Measurements from ENCODE around the gene LYRM9.

LYRM9 gene

DNA sequence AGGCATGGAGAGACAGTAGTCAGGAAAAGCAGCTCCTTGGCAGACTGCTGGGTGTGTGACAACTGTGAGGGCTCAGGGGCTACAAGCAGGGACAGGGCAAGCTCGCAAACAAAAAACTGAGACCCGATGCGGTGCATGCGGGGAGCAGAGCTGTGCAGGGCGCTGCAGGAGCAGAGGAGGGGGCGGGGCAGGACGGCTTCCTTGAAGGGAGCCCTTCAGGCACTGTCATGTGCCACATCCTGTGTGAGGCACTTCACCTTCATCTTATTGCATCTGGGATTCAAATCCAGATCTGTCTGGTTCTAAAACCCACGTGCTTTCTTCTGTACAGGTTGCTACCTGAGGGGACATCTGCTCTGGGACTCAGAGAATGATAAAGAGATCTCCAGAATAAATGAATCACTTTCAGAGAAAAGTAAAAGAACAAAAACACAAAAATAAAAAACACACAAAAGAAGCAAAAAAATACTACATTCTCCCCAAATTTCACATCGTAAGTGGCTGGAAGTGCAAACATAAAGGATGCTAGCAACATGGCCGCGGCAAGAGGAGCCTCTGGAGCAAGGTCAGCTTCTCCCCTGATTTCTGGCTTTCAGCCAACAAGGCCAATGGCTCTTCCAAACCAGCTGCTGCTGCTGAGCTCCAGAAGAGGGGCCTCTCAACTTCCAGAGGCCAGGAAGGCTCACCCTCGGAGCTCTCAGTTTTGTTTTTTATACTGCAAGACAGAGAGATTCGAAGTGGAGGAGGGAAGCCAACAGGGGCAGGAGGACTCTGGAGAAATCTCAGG, 14.2 kb downstream of the LYRM9 start:
- no peak for DNase-seq (ENCODE audit: low spot score in 2 of 2)
- H3K36me3 ChIP-seq (replicated peaks): no peaks in the 10 kb centered on the region
- H3K27me3 ChIP-seq (ENCODE audit: low read depth): no peaks in the 10 kb centered on the region
- H3K9me3 ChIP-seq: no peaks in the 10 kb centered on the region
- in situ Hi-C loops (cut with MboI; ENCODE audit: low sequenced_read_pairs): loop anchor here (5.0 kb wide), 1 partner anchor 117 kb away; no protein-coding TSS in a partner anchor
- H3K4me1 ChIP-seq: no peaks in the 10 kb centered on the region
- no peak overlapping the region for H3K4me3 ChIP-seq

DNA sequence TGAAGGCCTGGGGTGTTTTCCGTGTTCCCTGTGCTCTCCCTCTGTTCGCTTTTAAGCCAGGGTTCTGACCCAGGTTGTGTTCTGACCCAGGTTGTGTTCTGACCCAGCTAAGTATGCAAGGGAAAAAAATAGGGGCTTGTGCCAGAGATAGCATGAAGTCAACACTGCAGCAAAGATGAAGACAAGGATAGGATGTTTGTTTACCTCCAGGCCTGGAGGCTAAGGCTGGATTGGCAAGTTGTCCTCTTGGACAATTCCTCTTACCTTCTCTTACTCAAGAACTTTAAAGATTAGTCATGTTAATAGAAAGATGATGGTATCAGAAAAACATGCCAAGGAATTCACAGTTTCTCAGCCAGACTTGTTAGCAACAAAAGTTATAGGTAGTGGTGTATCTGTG, 19.4 kb downstream of the LYRM9 start:
- no peak for DNase-seq (ENCODE audit: low spot score in 2 of 2)
- Histone ChIP-seq H3K4me1 (no peaks in the 10 kb centered on the region), H3K27me3 (ENCODE audit: low read depth) (no peaks in the 10 kb centered on the region), H3K9me3 (no peaks in the 10 kb centered on the region), H3K4me3 (no peak overlapping the region), H3K36me3 (replicated peaks) (no peaks in the 10 kb centered on the region)
- in situ Hi-C loops (cut with MboI; ENCODE audit: low sequenced_read_pairs): loop anchor here (25.0 kb wide), 1 partner anchor 186 kb away; no protein-coding TSS in a partner anchor

DNA sequence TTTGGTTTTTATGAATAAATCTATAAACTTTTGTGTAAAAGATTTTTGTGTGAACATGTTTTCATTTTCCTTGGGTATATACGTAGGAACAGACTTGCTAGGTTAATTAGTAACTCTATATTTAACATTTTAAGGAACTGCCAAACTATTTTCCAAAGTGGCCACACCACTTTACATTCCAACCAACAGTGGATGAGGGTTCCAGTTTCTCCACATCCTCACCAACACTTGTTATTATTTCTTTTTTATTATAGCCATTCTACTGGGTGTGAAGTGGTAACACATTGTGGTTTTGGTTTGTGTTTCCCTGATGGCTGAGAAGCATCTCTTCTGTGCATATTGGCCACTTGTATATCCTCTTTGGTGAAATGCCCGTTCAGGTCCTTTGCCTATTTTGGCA, 20.0 kb downstream of the LYRM9 start:
- Histone ChIP-seq H3K27me3 (ENCODE audit: low read depth) (no peaks in the 10 kb centered on the region), H3K4me1 (no peaks in the 10 kb centered on the region), H3K36me3 (replicated peaks) (no peaks in the 10 kb centered on the region), H3K9me3 (no peaks in the 10 kb centered on the region), H3K4me3 (no peak overlapping the region)
- in situ Hi-C loops (cut with MboI; ENCODE audit: low sequenced_read_pairs): loop anchor here (25.0 kb wide), 1 partner anchor 186 kb away; no protein-coding TSS in a partner anchor
- DNase-seq (ENCODE audit: low spot score in 2 of 2): no peak

DNA sequence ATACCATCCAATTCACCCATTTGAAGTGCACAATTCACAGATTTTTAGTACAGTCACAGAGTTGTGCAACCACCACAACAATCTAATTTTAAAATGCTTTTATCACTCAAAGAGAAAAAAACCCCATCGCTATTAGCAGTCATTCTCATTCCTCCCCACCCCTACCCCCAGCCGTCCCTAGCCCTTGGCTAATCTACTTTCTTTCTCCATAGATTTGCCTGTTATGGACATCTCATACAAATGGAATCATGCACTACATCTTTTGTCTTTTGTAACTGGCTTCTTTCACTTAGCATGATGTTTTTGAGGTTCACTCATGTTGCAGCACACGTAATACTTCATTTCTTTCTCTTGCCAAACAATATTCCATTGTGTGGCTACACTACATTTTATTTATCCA, 20.4 kb downstream of the LYRM9 start:
- Histone ChIP-seq H3K4me1 (no peaks in the 10 kb centered on the region), H3K36me3 (replicated peaks) (no peaks in the 10 kb centered on the region), H3K27me3 (ENCODE audit: low read depth) (no peaks in the 10 kb centered on the region), H3K9me3 (no peaks in the 10 kb centered on the region), H3K4me3 (no peak overlapping the region)
- DNase-seq (ENCODE audit: low spot score in 2 of 2): no peak
- in situ Hi-C loops (cut with MboI; ENCODE audit: low sequenced_read_pairs): loop anchor here (25.0 kb wide), 1 partner anchor 185 kb away; no protein-coding TSS in a partner anchor

DNA sequence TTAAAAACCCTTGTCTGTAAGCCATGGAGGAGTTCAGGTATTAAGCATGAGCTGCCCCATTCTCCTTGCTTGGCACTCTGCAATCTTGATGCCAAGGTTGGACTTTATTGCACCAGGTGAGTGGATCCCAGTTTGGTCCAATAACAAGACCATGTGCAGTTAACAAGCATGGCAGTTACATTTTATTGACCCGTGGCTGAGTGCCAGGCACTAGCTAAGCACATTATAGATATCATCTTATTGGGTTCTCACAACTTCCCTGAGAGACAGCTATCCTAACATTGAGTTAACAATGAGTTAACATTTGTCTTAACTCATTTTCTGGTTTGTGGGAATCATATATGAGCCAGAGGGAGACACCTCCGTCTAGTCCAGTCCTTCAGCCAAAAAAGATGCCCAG, 21.8 kb downstream of the LYRM9 start:
- in situ Hi-C loops (cut with MboI; ENCODE audit: low sequenced_read_pairs): loop anchor here (25.0 kb wide), 1 partner anchor 184 kb away; no protein-coding TSS in a partner anchor
- H3K27me3 ChIP-seq (ENCODE audit: low read depth): no peaks in the 10 kb centered on the region
- H3K36me3 ChIP-seq (replicated peaks): no peaks in the 10 kb centered on the region
- H3K9me3 ChIP-seq: no peaks in the 10 kb centered on the region
- DNase-seq (ENCODE audit: low spot score in 2 of 2): no peak
- no peak overlapping the region for H3K4me3 ChIP-seq
- no peaks in the 10 kb centered on the region for H3K4me1 ChIP-seq

DNA sequence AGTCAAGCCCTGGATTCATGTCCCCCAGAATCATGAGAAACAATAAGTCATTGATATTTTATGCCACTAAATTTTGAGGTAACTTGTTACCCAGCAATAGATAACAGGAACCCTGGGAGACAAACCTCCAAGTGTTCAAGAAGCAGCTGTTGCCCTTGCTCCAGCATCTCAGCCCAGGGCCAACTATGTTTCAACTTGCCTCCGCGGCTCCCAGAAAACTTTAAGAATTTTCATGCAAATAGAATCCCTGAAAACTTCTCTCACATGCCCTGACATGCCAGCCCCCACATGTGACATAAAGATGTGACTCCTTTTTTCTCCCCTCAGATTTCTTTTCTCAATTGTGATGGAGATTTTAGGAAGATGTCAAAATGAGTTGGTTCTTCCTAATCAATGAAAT, 22.8 kb downstream of the LYRM9 start:
- no peaks in the 10 kb centered on the region for H3K27me3 ChIP-seq (ENCODE audit: low read depth)
- no peak overlapping the region for H3K4me3 ChIP-seq
- H3K36me3 ChIP-seq (replicated peaks): no peaks in the 10 kb centered on the region
- in situ Hi-C loops (cut with MboI; ENCODE audit: low sequenced_read_pairs): loop anchor here (25.0 kb wide), 1 partner anchor 183 kb away; no protein-coding TSS in a partner anchor
- no peaks in the 10 kb centered on the region for H3K4me1 ChIP-seq
- no peaks in the 10 kb centered on the region for H3K9me3 ChIP-seq
- DNase-seq (ENCODE audit: low spot score in 2 of 2): no peak

DNA sequence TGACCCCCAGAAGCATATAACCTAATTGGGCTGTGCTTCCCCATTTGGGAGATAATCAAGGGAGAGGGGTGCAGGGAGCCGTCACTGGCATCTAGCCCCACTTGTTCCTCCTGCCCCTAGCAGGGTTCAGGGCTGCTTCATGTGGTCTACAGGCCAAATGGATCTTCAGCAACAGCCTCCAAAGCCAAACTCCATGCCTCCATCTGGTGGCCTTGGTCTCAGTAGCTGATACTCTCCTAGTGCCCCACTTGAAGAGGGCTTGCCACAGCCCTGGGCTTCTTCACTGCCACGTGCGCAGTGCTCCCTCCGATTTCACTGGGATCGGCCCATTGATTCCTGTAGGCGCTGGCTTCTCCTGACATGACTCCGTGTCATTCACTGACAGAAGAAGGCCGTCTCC, 24.6 kb downstream of the LYRM9 start:
- in situ Hi-C loops (cut with MboI; ENCODE audit: low sequenced_read_pairs): loop anchor here (25.0 kb wide), 1 partner anchor 181 kb away; no protein-coding TSS in a partner anchor
- H3K27me3 ChIP-seq (ENCODE audit: low read depth): no peaks in the 10 kb centered on the region
- no peaks in the 10 kb centered on the region for H3K9me3 ChIP-seq
- no peak for DNase-seq (ENCODE audit: low spot score in 2 of 2)
- H3K4me3 ChIP-seq: no peak overlapping the region
- no peaks in the 10 kb centered on the region for H3K36me3 ChIP-seq (replicated peaks)
- H3K4me1 ChIP-seq: no peaks in the 10 kb centered on the region

DNA sequence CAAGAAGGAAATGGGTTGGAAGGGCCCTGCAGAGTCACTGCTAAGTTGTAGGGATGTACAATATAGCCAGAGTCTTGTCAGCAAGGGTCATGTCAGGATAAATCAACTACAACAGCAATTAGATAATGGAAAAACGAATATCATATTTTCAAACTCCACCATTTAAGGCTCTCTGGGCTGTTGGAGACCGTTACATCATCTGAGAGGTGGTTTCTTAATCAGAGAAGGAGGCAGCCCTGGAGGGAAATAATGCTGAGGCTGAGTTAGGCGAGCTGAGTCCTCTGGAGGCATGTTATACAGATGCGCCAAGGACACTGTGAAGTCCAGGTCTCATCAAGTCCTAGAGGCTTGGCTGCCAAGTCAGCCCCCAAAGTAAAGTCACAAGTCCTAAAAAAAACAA, 30.3 kb downstream of the LYRM9 start:
- DNase-seq (ENCODE audit: low spot score in 2 of 2): no peak
- Histone ChIP-seq H3K9me3 (no peaks in the 10 kb centered on the region), H3K36me3 (replicated peaks) (no peaks in the 10 kb centered on the region), H3K4me3 (no peak overlapping the region), H3K4me1 (no peaks in the 10 kb centered on the region), H3K27me3 (ENCODE audit: low read depth) (no peaks in the 10 kb centered on the region)
- in situ Hi-C loops (cut with MboI; ENCODE audit: low sequenced_read_pairs): loop anchor here (25.0 kb wide), 1 partner anchor 176 kb away; no protein-coding TSS in a partner anchor

DNA sequence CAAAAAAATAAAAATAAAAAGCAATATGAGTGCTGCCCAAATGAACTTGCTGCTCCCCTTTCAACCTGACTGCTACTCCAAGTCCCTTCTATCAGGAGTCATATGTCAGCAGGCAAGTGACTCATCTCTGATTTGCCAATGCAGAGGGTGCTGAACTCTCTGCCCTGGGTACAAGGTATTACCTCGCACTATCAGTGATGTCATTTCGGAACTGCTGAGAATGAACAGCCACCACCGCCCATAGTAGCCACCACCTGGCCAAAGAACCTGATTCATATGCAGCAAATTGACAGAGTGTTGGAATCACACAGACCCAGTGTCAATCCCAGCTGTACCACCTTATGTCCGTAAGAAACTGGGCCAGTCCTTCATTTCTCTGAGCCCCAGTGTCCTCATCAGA, 31.2 kb downstream of the LYRM9 start:
- in situ Hi-C loops (cut with MboI; ENCODE audit: low sequenced_read_pairs): loop anchor here (25.0 kb wide), 1 partner anchor 175 kb away; no protein-coding TSS in a partner anchor
- Histone ChIP-seq H3K4me3 (no peak overlapping the region), H3K36me3 (replicated peaks) (no peaks in the 10 kb centered on the region), H3K27me3 (ENCODE audit: low read depth) (no peaks in the 10 kb centered on the region), H3K9me3 (no peaks in the 10 kb centered on the region), H3K4me1 (no peaks in the 10 kb centered on the region)
- no peak for DNase-seq (ENCODE audit: low spot score in 2 of 2)

DNA sequence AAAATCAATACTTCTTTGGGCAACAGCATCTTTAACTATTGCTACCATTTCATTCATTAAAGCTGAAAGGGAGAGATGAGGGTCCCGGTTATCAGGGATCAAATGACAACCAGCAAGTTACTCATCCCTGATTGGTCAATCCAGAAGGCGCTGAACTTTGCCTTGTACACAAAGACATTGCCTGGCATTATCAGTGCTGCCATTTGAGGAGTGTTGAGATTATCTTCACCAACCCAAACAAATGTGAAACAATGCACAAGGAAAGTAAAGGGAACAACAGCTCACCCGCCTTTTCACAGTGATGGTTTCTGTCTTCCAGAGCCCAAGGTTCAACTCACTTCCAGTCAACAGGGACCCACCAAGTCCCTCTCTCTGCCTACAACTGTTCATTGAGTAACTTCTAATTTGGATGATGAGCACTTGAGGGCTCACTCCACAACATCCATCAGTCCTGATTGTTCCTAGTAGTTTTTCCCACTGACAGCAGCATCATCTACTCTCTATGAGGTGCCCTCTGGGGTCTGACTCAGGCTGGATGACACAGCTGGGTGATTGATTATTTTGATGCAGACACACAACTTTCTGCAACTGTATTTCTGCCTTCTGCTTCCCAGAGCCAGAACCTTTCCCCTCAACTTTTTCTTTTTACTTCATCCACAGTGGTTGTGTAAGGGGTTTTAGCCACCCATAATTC, 32.0 kb downstream of the LYRM9 start:
- Histone ChIP-seq H3K36me3 (replicated peaks) (no peaks in the 10 kb centered on the region), H3K4me1 (no peaks in the 10 kb centered on the region), H3K27me3 (ENCODE audit: low read depth) (peaks cover 4% of the 10 kb centered on the region), H3K4me3 (no peak overlapping the region), H3K9me3 (no peaks in the 10 kb centered on the region)
- in situ Hi-C loops (cut with MboI; ENCODE audit: low sequenced_read_pairs): loop anchor here (25.0 kb wide), 1 partner anchor 174 kb away; no protein-coding TSS in a partner anchor
- DNase-seq (ENCODE audit: low spot score in 2 of 2): no peak

DNA sequence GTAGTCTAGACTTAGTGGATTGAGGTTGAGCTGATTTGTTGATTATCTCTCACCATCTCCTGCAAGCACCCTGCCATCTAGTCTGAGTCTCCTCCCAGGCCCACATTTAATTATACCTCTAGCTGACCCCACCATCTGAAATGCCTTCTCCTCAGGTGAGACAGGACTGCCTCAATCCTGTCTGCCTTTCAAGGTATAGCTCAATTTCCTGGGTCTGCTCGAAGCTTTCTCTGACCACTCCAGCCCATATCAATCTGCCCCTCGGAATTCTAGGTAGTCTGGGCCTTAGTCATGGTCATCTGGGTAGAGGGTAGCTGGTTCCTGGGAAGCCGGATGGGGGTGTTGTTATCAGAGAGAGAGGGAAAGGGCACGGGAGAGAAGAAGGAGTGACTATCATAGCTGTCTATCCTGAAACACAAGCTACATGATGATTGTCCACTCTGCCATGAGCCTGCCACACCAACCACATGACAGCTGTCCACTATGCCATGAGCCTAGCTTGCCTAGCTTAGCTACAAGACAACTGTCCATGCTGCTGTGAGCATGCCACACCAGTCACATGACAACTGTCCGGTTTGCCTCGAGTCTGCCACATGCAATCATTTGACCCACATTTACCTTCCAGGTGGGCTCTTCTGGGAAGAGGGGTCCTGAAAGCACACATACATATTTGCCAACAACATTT, 34.4 kb downstream of the LYRM9 start:
- Histone ChIP-seq H3K27me3 (ENCODE audit: low read depth) (peaks cover 6% of the 10 kb centered on the region), H3K4me3 (no peak overlapping the region), H3K4me1 (no peaks in the 10 kb centered on the region), H3K36me3 (replicated peaks) (no peaks in the 10 kb centered on the region), H3K9me3 (no peaks in the 10 kb centered on the region)
- in situ Hi-C loops (cut with MboI; ENCODE audit: low sequenced_read_pairs): loop anchor here (25.0 kb wide), 1 partner anchor 171 kb away; no protein-coding TSS in a partner anchor
- no peak for DNase-seq (ENCODE audit: low spot score in 2 of 2)

DNA sequence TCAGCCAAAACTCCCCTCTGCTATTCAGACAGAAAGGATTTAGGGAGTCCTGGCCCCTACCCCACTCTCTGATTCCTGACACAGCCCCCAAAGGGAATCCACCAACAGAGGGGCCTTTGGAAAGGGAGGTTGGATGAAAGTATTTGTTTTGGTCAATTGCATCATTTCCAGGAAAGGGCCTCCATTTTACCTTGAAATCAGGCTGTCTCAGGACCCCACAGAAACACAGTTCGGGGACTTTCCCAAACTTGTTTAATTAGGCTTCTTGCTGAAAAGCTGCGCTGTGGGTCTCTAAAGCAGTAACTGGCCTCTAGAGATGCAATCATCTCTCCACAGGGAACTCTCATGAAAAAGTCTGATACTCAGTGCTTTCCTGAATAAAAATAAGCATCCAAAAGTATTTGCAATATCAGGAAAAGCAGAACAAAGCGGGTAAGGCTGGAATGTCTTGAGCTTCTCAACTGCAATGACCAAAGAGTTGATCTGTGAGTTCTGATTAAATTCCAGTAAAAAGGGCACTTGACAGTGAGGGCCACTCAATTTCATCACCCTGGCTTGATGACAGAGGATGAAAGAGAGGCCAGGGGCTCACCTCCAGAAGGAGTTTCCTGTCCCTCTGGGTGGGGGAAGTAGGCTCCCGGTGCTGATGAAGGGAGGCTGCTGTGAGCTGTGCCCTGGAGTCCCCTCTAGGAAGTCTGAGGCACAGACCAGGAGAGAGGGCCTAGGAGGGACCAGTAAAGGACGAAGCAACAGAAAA, 36.3 kb downstream of the LYRM9 start:
- H3K4me3 ChIP-seq: no peak overlapping the region
- H3K36me3 ChIP-seq (replicated peaks): no peaks in the 10 kb centered on the region
- DNase-seq (ENCODE audit: low spot score in 2 of 2): no peak
- no peaks in the 10 kb centered on the region for H3K4me1 ChIP-seq
- H3K27me3 ChIP-seq (ENCODE audit: low read depth): peaks cover 6% of the 10 kb centered on the region
- no peaks in the 10 kb centered on the region for H3K9me3 ChIP-seq
- in situ Hi-C loops (cut with MboI; ENCODE audit: low sequenced_read_pairs): loop anchor here (25.0 kb wide), 1 partner anchor 170 kb away; no protein-coding TSS in a partner anchor

DNA sequence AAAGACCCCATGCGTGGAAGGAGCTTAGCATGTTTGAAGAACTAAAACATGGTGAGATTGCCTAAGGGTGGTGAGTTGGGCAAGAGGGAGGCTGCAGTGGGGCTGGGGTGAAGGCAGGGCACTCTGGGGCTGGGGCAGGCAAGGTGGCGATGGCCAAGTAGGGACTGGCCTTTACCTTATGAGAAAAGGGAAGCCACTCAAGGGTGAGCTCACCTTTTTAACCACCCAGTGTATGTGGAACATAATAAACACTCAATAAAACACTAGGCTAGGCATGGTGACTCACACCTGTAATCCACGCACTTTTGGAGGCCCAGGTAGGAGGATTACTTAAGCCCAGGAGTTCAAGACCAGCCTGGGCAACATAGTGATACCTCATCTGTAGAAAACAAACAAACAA, 37.7 kb downstream of the LYRM9 start:
- Histone ChIP-seq H3K27me3 (ENCODE audit: low read depth) (peaks cover 6% of the 10 kb centered on the region), H3K9me3 (no peaks in the 10 kb centered on the region), H3K36me3 (replicated peaks) (no peaks in the 10 kb centered on the region), H3K4me3 (no peak overlapping the region), H3K4me1 (no peaks in the 10 kb centered on the region)
- no peak for DNase-seq (ENCODE audit: low spot score in 2 of 2)
- in situ Hi-C loops (cut with MboI; ENCODE audit: low sequenced_read_pairs): loop anchor here (25.0 kb wide), 1 partner anchor 168 kb away; no protein-coding TSS in a partner anchor

Measured in HAP-1 (cell line).